HL-60 (cell line): ENCODE data around the gene STXBP4.

ENCODE experiments used
- CTCF ChIP-seq: IDR thresholded peaks from one replicate; pipeline ENCODE4 v1.5.1; 2011; ENCODE audit warnings: low read length, control low read depth, inconsistent platforms; ENCODE audit not compliant: insufficient read depth
- POLR2AphosphoS5 ChIP-seq: IDR thresholded peaks from 2 replicates; pipeline ENCODE4 v1.6.1; 2012; ENCODE audit warnings: low read depth

- TF ChIP-seq CTCF: no peak
- no peak for TF ChIP-seq POLR2AphosphoS5
Measured at GRCh38 chr17:55158439-55158838, 189.9 kb downstream of the STXBP4 start.
